Activated T-cell treated with anti-CD3 and anti-CD28 coated beads for 24 hours (primary cell): ENCODE results near the gene CLEC18B.
"Not testable (repeated sequence)": the region's sequence is repeated elsewhere in the genome, so short reads cannot be mapped to it uniquely, and the experiment has no call there.

ENCODE experiments used
- DNase-seq: peaks from one replicate; pipeline ENCODE4 v3.0.0-alpha.2; 2020; ENCODE audit warnings: low read depth

CLEC18B gene

DNA sequence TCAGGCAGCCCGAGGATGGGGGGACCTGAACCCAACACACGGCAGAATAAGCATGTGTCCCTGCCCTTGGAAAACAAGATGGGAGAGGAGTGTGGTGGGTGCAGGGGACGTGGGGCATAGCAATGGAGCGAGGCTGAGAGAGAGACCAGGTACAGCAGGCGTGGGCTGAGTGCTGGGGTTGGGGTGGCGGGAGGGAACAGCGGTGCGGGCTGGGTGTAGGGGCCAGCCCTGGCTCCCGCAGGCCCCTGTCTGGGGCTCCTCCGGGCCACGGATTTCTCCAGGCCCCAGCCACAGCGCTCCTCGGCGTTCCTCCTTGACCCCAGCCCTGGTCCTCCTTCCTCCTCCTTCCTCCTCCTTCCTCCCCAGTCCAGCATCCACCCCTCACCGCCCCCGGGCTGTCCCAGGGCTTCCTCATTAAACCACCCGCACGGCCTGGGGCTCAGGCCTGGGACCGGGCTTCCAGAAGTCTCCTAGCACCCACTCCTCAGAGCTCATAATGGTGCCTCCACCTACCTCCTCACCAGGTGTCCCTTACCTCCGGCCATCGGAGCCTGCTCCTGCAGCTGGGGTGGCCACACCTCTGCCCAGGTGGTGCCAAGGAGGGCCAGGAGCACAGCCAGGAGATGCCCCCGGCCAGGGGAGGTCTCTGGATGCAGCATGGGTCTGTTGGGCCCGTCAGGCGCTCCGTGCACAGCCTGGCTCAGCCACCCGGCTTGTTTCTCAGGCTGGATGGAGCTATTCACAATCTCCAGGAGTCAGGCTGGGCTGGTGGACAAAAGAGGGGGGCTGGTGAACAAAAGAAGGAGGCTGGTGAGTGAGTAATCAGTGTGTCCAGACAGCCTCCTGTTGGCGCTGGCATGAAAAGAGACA is at the start of gene CLEC18B:
CLEC18B (minus strand) TSS at position 867 of the 870 bp plus-strand sequence; CDS start at position 659, 208 bp downstream.
- not testable (repeated sequence) for DNase-seq

DNA sequence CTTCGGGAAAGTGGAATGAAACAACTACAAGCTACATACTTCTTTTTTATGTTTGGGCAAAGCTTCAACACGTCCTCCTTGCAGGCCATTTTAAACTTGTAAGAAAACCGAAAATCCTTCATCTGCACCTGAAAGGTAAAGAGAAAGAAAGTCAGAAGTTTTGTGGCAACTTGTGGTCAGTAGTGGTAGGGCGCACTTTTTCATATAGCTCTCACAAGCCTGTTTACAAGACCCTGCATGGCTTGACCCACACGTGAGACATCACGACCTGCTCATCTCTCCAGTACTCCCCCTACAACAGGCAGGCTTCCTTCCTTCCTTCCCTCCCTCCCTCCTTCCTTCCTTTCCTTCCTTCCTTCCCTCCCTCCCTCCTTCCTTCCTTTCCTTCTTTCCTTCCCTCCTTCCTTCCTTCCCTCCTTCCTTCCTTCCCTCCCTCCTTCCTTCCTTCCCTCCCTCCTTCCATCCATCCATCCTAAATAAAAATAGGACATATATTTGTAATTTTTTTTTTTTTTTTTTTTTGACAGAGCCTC is 48.7 kb upstream of the CLEC18B start:
- DNase-seq, result no peak

DNA sequence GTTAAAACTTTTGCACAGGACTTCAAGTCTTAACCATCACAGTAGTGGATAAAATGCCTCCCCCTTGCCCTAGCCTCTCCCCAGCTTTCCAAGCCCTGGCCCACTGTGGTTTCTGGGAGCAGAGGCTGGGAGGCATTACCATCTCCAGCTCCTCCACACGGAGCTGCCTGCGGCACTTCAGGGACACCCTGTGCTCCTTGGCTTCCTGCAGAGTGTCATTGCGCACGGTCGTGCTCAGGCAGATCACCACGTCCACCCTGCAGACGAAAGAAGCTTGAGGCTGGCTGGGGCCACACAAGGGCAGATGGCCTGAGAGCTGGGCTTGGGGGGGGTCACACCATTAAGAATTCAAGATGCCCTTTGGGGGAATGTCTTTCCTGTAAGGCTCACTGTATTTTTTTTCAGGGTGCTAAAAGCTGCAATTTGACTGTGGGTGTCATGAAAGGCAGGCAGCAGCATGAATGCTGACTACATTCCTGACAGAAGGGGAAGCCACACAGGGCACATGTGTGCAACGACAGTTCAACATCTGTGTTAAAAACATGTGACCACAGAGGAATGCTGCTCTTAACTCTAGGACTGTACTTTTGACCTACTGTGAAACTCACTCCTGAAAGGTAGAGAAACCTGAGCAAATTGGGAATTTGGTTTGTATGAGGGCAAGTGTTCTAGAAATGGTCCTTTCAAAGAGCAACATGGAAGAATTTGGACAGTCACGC is 47.7 kb upstream of the CLEC18B start:
- no peak for DNase-seq

DNA sequence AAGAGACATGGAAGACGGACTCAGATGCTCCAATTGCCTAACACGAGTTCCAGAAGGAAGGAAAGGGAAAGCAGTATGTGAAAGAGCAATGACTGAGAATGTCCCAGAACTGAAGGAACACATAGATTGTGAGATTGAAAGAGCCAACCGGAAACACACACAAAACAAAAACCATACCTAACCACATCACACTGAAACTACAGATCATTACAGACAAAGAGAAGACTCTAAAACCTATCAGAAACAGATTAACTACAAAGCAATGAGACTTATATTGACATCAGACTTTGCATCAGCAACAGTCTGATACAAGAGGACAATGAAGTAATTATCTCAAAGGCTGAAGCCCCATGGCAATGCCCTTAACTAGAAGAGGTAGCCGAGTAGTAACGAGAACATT is 45.6 kb upstream of the CLEC18B start:
- DNase-seq, result no peak

DNA sequence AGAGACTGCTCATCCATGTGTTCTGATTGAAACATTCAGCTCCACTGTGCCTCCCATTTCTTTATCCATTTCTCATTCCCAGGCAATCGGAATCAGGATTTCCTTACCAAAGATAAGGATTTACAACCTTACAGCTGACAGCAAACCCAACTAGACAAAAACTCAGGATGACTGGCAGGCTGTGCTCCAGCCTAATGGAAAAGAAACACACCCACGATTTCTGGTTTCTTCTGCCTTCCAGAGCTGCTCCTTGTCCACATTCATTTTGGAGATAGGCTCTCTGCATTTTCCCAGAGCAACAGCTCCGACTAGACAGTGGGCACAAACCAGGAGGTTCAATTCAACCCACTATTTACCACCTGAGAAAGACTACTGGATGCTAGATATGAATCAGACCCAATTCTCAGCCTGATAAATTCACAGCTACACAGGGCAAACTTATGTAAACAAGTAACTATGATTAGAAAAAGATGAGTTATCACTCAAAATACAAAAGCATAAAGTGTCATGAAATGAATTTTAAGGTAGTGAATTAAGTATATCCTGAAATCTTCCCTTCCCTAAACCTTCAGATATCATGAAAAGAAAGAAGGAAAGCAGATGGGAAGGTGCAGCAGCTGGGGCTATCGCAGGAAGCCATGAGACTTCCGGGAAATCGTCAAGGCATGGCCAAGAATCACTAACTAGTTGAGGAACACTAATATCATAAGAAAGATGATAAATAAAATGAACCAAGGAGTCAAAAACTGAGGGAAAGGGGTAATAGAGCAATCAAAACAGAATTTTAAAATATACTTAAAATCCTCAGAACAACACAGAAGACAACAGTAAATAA is 44.8 kb upstream of the CLEC18B start:
- no peak for DNase-seq

DNA sequence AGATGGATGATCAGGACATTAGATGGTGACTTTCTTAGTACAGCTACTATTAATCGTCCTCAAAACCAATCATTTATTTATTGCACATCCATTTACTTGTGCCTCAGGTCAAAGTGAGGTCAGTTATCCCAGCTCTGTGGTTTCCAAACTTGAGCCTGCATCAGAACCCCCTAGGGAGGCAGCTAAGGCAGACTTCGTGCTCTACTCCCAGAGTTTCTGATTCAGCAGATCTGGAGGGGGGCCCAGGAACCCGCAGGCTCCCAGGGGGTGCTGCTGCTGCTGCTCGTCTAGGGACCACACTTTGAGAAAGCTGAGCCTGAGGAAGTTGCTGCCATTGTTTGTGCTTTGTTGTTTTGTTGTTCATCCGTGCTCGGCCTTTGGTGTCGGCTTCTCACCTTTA is 44.0 kb upstream of the CLEC18B start:
- DNase-seq, result no peak

DNA sequence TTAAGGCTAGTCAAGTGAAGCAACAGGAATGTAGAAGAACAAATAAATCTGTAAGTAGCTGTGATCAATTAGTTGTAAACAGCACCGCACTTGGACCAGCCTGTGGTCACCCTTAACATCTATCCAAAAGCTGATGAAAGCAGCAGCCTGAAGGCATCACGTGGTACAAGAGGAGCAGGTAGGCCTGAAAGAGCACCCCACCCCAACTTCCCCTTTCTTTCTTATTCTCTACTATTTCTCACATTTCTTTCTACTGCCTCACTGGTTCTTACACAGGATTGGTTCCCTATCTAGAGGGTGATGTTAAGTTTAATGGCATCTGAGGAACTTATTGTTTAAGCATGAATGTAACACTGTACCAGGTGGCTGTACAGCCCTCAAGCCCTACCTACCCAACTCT is 42.6 kb upstream of the CLEC18B start:
- DNase-seq, result no peak

DNA sequence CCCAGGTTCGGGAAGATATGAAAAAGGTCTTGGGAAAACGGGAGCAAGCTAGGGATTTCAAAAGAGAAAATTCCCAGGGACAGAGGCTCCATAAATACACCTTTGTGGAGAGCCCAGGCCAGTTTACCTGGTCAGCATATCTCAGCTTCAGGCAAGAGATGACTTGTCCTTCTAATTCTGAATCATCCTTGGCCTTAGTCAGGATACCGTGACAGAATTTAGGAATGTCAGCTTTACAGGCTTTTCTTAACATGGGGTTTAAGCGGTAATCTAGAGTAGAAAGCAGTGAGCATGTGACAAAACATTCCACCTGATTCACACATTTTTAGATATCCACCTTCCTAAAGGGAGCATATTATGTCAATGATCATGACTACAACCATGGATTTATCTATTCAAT is 41.1 kb upstream of the CLEC18B start:
- DNase-seq, result no peak

DNA sequence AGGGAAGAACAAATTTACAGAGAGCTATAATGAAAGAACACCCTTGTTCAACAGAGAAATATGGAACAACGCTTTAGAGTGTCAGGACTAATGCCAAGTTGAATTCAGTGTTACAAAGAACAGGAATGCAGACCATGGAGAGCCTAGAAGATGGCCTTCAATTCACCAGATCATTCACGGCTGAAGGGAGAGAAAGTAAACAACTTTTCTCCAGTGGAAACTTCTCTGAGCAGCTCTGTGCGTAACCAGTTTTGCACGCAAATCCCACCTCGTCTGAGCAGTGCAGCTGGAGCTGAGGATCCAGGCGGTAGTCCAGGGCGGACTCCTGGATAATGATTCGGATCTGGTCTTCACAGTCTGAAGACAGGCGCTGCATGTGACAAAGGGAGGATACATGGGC is 40.5 kb upstream of the CLEC18B start:
- DNase-seq, result no peak

DNA sequence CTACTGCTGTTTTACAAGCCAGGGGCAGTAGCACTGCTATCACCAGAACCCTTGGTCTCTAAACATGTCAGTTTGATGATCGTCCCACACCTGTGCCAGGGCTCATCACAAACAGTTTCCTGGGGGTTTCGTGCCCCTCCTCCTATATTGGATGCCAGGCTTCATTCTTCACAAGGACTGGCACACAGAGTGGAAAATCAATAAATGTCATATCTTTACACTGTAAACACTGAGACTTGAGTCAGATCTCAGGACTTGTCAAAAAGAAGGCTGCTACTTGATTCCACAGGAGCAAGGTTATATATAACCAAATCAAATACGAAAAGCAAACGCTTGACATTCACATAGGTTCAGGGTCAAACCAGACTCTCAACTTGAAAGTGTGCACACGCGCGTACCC is 39.3 kb upstream of the CLEC18B start:
- no peak for DNase-seq

DNA sequence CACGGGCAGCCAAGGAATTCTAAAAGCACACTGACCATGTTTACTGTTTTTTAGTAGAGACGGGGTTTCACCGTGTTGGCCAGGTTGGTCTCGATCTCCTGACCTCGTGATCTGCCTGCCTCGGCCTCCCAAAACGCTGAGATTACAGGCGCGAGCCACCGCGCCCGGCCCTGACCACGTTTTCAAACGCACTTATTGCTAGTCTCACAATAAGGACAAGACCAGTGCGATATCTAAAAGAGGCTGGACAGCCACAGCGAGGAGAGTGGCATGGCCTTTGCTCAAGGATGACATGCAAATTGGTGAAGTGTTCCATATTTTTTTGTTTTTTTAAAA is 35.0 kb upstream of the CLEC18B start:
- no peak for DNase-seq

DNA sequence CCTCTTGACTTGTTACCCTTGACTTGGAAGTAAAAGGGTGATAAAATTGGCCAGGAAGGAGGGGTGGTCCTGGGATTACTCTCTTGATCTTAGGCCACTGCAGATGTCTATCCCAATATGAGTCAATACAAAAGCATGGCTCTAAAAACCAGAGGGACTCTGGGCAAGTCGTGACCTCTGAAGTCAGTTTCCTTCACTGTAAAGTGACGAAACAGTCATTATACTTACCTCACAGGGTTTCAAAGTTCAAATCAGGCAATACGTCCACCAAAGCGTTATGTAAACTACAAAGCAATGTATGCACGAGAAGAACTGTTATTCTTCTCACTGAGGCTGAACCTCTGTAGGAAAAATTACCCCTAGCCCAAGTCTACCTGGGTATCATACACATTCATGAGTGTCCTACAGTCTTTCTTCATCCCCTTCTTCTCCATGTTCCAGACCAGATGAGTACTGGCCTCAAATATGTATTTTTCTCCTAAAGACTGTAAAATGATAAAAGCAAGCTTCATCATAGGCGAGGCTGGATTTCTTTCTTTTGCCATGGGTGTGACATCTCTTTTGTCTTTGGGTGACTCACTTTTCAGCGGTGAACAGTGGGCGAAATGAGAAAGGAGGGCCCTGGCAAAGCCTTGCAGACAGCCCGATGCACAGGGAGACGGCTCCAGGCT is 34.5 kb upstream of the CLEC18B start:
- no peak for DNase-seq

DNA sequence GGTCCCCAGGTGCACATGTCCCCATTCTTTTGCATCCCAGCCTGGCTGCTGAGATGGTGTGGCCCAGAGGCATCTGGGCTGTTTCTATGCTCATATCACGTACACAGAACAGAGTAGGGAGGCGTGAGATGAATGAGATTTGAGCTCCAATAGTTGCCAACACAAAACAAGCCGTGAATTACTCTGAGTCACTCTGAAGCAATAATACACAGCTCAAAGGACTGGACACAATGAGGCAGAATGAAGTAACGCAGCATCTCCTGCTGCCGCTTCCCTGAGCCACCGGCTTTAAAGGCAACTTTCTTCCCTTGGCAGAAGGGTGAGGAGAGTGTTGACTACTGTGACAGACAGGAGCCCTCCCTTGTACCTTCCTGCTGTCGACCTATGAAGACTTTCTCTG is 33.9 kb upstream of the CLEC18B start:
- DNase-seq, result no peak

DNA sequence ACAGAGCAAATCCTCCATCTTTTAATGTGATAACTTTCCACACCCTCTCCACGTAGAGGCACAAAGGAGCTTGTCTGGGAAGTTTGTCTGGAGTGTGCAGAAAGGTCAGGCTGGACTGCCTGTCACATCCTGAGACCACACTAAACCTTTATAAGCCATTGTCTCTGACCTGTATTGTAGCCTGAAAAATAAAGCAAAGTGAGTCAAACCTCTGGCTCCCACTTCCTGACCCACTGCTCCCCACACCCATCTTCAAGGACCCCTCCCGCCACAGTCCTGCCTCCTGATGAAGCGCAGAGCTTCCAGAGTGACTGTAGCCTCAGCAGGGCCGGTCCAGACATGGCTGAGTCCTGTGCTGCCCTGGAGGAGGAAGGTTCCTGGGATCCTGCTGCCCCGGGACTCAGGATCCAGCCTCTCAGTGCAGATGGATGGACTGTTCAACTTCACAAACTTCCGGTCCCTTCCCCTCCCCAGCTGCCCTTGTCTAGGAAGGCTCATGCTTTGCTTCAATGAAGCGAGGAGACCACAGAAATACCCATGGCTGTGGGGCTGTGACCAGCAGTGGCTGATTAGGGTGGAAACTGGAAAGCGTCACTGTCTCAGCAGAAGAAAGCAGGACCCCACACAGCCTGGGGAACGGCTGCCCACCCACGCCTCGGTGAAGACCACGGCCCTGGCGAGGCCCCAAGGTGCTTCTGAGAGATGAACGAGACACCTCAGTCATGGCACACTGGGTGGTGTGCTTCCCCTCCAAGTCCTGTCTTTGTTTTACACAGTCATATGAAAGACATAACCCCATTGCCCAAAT is 30.9 kb upstream of the CLEC18B start:
- DNase-seq, result no peak

DNA sequence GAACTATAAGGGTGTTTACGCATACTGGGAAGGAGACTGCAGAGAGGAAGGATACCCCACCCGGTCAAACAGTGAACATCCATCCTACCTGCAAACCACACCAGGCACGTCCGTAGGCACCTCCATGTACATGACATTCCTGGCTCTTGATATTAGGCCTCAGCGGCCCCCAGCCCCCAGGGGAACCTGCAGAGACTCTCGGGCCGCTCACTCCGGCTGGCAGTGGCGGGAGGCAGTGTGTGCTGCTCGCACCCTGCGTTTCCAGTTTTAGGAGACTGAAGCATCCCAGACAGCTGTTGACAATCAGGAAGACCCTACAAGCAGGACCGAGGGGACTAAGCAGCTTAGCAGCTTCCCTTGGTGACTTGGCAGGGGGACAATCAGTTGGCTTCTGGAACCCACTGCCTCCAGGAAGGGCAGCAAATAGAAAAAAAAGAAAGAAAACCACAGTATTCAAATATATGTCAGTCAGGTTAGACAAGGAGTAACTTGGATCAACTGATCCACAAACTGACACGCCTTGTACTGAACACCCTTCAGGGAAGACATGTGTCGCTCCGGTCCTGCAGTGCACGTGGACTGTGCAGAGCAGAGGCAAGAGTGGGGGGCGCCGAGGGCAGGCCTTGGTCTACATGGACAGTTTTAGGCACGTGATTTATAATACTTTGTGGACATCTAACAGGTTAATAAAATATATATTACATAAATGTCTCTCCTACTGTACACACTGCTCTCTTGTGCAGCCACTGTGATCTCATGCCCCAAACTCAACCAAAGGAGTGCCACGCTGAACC is 29.9 kb upstream of the CLEC18B start:
- DNase-seq, result no peak

DNA sequence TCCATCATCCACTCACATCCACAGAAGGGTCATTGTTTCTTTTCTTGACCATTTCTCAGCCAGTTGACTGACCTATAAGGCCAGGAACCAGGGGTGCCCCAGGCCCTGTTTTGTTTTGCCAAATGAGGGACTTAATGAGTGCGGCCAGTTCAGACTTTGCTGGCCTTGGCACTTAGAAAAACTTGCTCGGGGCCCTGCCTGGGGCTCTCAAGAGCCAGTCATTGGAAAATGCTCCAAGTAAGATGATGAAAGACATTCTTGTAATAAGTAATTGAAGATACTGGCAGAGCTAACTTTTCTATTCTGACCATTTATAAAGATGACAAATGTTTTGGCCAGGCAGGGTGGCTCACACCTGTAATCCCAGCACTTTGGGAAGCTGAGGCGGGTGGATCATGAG is 29.0 kb upstream of the CLEC18B start:
- no peak for DNase-seq

DNA sequence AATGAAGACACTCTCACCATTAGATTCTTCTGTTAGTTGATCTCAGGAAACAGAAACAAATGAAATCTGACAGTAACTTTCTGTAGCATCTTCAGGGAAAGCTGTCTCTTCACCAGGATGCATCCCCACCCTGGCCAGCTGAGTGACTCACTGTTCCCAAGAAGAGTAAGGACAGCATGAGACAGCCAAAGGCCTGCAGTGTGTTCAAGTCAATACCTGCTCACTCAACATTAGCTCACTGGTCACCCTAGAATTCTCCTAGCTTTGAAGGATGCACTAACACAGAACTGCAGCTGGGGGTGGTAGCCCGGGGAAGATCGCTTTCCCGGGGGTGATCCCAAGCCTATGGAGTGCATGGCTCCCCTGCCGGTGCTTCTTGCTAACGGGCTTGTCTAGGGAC is 28.2 kb upstream of the CLEC18B start:
- no peak for DNase-seq

DNA sequence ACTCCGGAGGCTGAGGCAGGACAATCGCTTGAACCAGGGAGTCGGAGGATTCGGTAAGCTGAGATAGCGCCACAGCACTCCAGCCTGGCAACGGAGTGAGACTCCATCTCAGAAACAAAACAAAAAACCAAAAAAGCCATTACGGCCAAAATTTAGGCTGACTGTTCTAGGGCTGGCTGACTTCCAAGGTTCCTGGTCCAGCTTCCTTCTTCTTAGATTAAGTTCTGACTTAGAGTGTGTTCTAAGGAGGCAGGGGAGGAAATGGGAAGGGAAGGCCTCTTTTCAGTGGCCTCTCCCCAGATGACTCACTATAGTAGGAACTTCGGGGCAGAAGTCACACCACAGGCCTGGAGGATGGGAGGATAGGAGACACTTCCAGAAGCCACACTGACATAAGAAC is 27.7 kb upstream of the CLEC18B start:
- no peak for DNase-seq

DNA sequence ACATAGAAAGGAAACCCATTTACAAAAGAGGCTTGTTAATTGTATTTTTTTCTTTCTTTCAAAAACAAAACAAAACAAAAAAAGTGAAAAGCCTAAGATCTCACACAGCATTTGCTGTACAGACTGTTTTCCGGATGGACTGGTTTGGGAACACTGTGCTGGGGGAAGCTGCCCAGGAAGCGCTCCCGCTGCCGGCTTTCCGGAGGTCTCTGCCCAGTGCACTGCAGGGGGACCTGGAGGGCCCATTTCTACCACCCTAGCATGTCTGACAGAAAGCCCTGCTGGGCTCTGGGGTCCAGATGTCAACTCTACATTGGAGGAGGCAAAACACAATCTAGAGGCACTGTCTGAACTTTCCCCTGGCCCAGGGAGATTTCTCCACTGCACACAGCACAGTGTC is 26.3 kb upstream of the CLEC18B start:
- no peak for DNase-seq

DNA sequence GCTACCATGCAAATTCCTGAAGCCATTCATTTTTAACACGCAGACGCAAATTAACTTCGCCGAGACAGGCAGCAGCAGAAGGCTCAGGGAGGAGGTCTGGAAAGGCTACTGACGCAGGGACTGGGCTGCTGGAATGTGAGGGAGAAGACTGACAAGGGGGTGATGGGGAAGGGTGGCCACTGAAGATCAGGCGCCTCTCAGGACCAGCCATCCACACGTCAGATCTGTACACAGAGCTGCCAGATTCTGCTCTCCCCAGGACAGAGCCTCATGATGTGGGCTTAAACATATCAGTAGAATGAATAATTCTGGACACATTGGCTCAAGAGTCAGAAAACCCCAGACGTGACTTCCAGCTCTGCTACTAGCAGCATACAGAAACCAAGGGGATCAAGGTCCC is 25.6 kb upstream of the CLEC18B start:
- DNase-seq, result no peak
